Measurements from ENCODE around the gene WDR64. TPM values are rescaled to one million over a fixed set of nuclear protein-coding genes. Genes with fewer than 3 reads are reported as not detected.

WDR64 gene
- polyA plus RNA-seq, 1 donor from 2014 or later: 0.21 TPM

GRCh38 chr1:241715435-241715834 lies 63.4 kb downstream of the WDR64 start:
- H3F3A ChIP-seq (ENCODE audit: insufficient read depth, low read length, poor library complexity, severe bottlenecking): no peaks in the 10 kb centered on the region
- no peaks in the 10 kb centered on the region for H3K9me2 ChIP-seq (ENCODE audit: insufficient read depth, low read length)
- H3K4me3 ChIP-seq (ENCODE audit: low read length): no peak overlapping the region
- H3K27ac ChIP-seq (ENCODE audit: low read length): no peak overlapping the region
- H4K20me1 ChIP-seq (ENCODE audit: insufficient read depth): no peaks in the 10 kb centered on the region
- H3K9me3 ChIP-seq (ENCODE audit: low read length): no peaks in the 10 kb centered on the region
- H3K4me2 ChIP-seq (ENCODE audit: low read length): no peak overlapping the region
- no peaks in the 10 kb centered on the region for H3K79me2 ChIP-seq (replicated peaks; ENCODE audit: insufficient read depth, low read length)
- no peak overlapping the region for H2AFZ ChIP-seq (ENCODE audit: low read depth, low read length)
- TF ChIP-seq EZH2 (IDR thresholded peaks at IDR 0.05; ENCODE audit: borderline replicate concordance, insufficient read depth, low read length, poor library complexity, severe bottlenecking) (no peak), SMC3 (conservative IDR thresholded peaks at IDR 0.05; ENCODE audit: poor library complexity) (no peak), EP300 (conservative IDR thresholded peaks at IDR 0.05; ENCODE audit: poor library complexity, severe bottlenecking) (no peak), RAD21 (conservative IDR thresholded peaks at IDR 0.05) (no peak), POLR2AphosphoS5 (IDR thresholded peaks at IDR 0.05) (no peak), CTCF (IDR thresholded peaks at IDR 0.05; ENCODE audit: poor library complexity, severe bottlenecking) (no peak), TAF1 (IDR thresholded peaks at IDR 0.05; ENCODE audit: low read depth) (no peak), MXI1 (conservative IDR thresholded peaks at IDR 0.05; ENCODE audit: poor library complexity, severe bottlenecking) (no peak)
- TF ChIP-seq, protein P1, sequence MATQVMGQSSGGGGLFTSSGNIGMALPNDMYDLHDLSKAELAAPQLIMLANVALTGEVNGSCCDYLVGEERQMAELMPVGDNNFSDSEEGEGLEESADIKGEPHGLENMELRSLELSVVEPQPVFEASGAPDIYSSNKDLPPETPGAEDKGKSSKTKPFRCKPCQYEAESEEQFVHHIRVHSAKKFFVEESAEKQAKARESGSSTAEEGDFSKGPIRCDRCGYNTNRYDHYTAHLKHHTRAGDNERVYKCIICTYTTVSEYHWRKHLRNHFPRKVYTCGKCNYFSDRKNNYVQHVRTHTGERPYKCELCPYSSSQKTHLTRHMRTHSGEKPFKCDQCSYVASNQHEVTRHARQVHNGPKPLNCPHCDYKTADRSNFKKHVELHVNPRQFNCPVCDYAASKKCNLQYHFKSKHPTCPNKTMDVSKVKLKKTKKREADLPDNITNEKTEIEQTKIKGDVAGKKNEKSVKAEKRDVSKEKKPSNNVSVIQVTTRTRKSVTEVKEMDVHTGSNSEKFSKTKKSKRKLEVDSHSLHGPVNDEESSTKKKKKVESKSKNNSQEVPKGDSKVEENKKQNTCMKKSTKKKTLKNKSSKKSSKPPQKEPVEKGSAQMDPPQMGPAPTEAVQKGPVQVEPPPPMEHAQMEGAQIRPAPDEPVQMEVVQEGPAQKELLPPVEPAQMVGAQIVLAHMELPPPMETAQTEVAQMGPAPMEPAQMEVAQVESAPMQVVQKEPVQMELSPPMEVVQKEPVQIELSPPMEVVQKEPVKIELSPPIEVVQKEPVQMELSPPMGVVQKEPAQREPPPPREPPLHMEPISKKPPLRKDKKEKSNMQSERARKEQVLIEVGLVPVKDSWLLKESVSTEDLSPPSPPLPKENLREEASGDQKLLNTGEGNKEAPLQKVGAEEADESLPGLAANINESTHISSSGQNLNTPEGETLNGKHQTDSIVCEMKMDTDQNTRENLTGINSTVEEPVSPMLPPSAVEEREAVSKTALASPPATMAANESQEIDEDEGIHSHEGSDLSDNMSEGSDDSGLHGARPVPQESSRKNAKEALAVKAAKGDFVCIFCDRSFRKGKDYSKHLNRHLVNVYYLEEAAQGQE (IDR thresholded peaks at IDR 0.05; ENCODE audit: borderline replicate concordance): no peak
- H3K9ac ChIP-seq (ENCODE audit: low read length): no peak overlapping the region
- no peaks in the 10 kb centered on the region for H3K36me3 ChIP-seq (ENCODE audit: insufficient read depth, low read length)
- H3K27me3 ChIP-seq (ENCODE audit: insufficient read depth, low read depth, low read length): no peaks in the 10 kb centered on the region

DNA sequence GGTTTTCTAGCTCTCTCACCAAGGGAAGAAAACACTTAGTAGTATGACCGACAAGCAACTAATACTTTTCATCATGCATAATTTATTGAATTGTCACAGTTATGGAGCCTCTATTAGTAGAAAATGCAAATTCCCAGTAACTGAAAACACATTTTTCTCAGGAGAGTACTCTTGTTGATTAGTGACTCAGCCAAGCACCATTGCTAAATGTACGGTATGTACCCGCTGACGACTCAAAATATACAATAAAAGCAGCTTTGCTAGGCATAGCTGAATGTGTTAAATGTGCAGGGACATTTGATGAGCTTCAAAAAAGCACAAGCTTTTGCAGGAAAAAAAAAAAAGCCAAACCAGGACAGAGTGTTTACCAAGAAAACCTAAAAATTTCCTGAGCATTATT lies 63.9 kb downstream of the WDR64 start:
- Histone ChIP-seq H4K20me1 (ENCODE audit: insufficient read depth) (no peaks in the 10 kb centered on the region), H3K4me2 (ENCODE audit: low read length) (no peak overlapping the region), H3K9me2 (ENCODE audit: insufficient read depth, low read length) (no peaks in the 10 kb centered on the region), H3K4me3 (ENCODE audit: low read length) (no peak overlapping the region), H3K9ac (ENCODE audit: low read length) (no peak overlapping the region), H3K27ac (ENCODE audit: low read length) (no peak overlapping the region), H3K9me3 (ENCODE audit: low read length) (no peaks in the 10 kb centered on the region), H3K36me3 (ENCODE audit: insufficient read depth, low read length) (no peaks in the 10 kb centered on the region), H3K27me3 (ENCODE audit: insufficient read depth, low read depth, low read length) (no peaks in the 10 kb centered on the region), H3F3A (ENCODE audit: insufficient read depth, low read length, poor library complexity, severe bottlenecking) (no peaks in the 10 kb centered on the region), H3K79me2 (replicated peaks; ENCODE audit: insufficient read depth, low read length) (no peaks in the 10 kb centered on the region), H2AFZ (ENCODE audit: low read depth, low read length) (no peak overlapping the region)
- TF ChIP-seq, protein P1 (IDR thresholded peaks at IDR 0.05; ENCODE audit: borderline replicate concordance): no peak
- TF ChIP-seq CTCF (IDR thresholded peaks at IDR 0.05; ENCODE audit: poor library complexity, severe bottlenecking) (no peak), MXI1 (conservative IDR thresholded peaks at IDR 0.05; ENCODE audit: poor library complexity, severe bottlenecking) (no peak), TAF1 (IDR thresholded peaks at IDR 0.05; ENCODE audit: low read depth) (no peak), POLR2AphosphoS5 (IDR thresholded peaks at IDR 0.05) (no peak), EZH2 (IDR thresholded peaks at IDR 0.05; ENCODE audit: borderline replicate concordance, insufficient read depth, low read length, poor library complexity, severe bottlenecking) (no peak), RAD21 (conservative IDR thresholded peaks at IDR 0.05) (no peak), EP300 (conservative IDR thresholded peaks at IDR 0.05; ENCODE audit: poor library complexity, severe bottlenecking) (no peak)

All from neural cell (in vitro differentiated cells).